Body of pancreas (tissue), 4 donors: ENCODE measurements around the gene HDHD2. TPM values are rescaled to one million over a fixed set of nuclear protein-coding genes. Genes with fewer than 3 reads are reported as not detected.
"Not testable (repeated sequence)": the region's sequence is repeated elsewhere in the genome, so short reads cannot be mapped to it uniquely, and the experiment has no call there.

Source experiments
- ATAC-seq: fragments of 150-250 bp; one replicate; pipeline ENCODE4 v1.9.1; 2016
- DNase-seq, 4 donors: peaks; one replicate each; pipeline ENCODE4 v3.0.0-alpha.2; 2019
- H3K27ac ChIP-seq, 4 donors: fragments of 200-600 bp; sonication (generic); 1 replicate in 3 of 4; 2 replicates in 1 of 4; pipeline versions ENCODE4 v1.5.1 to v1.6.1; 2016 to 2019; ENCODE audit warnings: mild to moderate bottlenecking in 1 of 4, mixed read lengths in 1 of 4, moderate library complexity in 1 of 4
- H3K27me3 ChIP-seq, 2 donors: fragments of 200-600 bp; sonication (generic); one replicate each; pipeline ENCODE4 v1.6.0; 2016; ENCODE audit warnings: mild to moderate bottlenecking in 1 of 2
- H3K36me3 ChIP-seq, 2 donors: fragments of 200-600 bp; sonication (generic); replicated peaks in 1 of 2; 2 replicates each; pipeline ENCODE4 v1.5.1; 2016; ENCODE audit warnings: low read depth in 2 of 2; ENCODE audit not compliant: insufficient read depth in 1 of 2
- H3K4me1 ChIP-seq: fragments of 200-600 bp; sonication (generic); one replicate; pipeline ENCODE4 v1.6.0; 2016
- H3K4me3 ChIP-seq, 2 donors: fragments of 200-600 bp; sonication (generic); 1 replicate in 1 of 2; 2 replicates in 1 of 2; pipeline ENCODE4 v1.5.1; 2016 to 2019
- H3K9me3 ChIP-seq, 3 donors: fragments of 200-600 bp; sonication (generic); 1 replicate in 2 of 3; 2 replicates in 1 of 3; pipeline ENCODE4 v1.5.1; 2016
- CTCF ChIP-seq, 7 experiments: fragments of 450-650 bp in 4 of 7; fragments of 200-600 bp in 3 of 7; sonication (generic) in 3 of 7; IDR thresholded peaks; one replicate each; pipeline ENCODE4 v1.5.1; 2016 to 2019; ENCODE audit warnings: antibody characterized with exemption in 7 of 7
- POLR2A ChIP-seq, 3 donors: fragments of 450-650 bp; IDR thresholded peaks; one replicate each; pipeline ENCODE4 v1.6.1; 2016; ENCODE audit warnings: antibody characterized with exemption in 3 of 3, mild to moderate bottlenecking in 2 of 3
- WGBS, 2 donors: methylation state at CpG; one replicate each; pipeline ENCODE4 v1.1.5; 2017; 5-methylcytosine and 5-hydroxymethylcytosine counted together
- intact Hi-C: fragments of 100-400 bp; cut with DNase I; formaldehyde crosslinking; loops from one replicate; pipeline ENCODE4 v1.15.1; 2023
- total RNA-seq, 2 donors: library from RNA; depleted of rRNA; stranded (reverse); fragments of >200 nt; gene quantifications; one replicate each; pipeline ENCODE4 v1.1.0, GENCODE V29; 2016

HDHD2 gene
- total RNA-seq, 2 donors from 2014 or later: 22.8 to 24.1 TPM

GRCh38 chr18:47163241-47163640 is 12.9 kb upstream of the HDHD2 start:
- no peaks in the 10 kb centered on the region for H3K9me3 ChIP-seq
- no peak overlapping the region for H3K4me3 ChIP-seq
- intact Hi-C loops: no loop called here
- no peaks in the 10 kb centered on the region for H3K27me3 ChIP-seq
- DNase-seq: no peak
- peaks cover 8% of the 10 kb centered on the region for H3K4me1 ChIP-seq
- ATAC-seq: no peak
- no peaks in the 10 kb centered on the region for H3K36me3 ChIP-seq
- TF ChIP-seq CTCF (IDR thresholded peaks at IDR 0.05): no peak
- no peak for TF ChIP-seq POLR2A (IDR thresholded peaks at IDR 0.05)
- 65 to 80% methylated on average over 5 of the region's 5 CpGs for WGBS, 2 donors
- H3K27ac ChIP-seq: no peak overlapping the region

DNA sequence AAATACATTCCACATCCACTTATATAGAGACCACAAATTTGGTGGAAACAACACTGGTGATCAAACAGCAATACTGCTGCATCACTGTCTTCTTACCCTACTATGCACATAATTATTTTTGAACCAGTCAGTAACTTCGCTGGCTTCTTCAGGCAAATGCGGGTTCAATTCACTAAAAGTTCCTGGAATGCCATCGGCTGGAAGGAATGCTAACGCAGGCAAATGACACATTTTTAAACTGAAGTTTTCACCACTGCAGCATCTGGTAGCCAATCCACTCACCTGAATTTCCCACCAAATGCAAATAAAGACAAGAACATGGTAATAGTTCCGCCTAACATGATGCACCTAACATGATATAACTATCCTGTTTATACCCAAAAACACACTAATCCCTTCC is 10.0 kb upstream of the HDHD2 start:
- H3K27me3 ChIP-seq: no peaks in the 10 kb centered on the region
- DNase-seq (no peak), ATAC-seq (no peak)
- no peaks in the 10 kb centered on the region for H3K36me3 ChIP-seq
- no peak overlapping the region for H3K4me3 ChIP-seq
- intact Hi-C loops: no loop called here
- peaks cover 5% of the 10 kb centered on the region for H3K4me1 ChIP-seq
- TF ChIP-seq CTCF (IDR thresholded peaks at IDR 0.05): no peak
- TF ChIP-seq POLR2A (IDR thresholded peaks at IDR 0.05): no peak
- H3K27ac ChIP-seq: no peak overlapping the region
- WGBS, 2 donors: 94 to 96% methylated on average over 5 of the region's 5 CpGs
- H3K9me3 ChIP-seq: no peaks in the 10 kb centered on the region

- H3K27ac ChIP-seq, H3K4me1 ChIP-seq, H3K27me3 ChIP-seq, ATAC-seq, H3K4me3 ChIP-seq, intact Hi-C loops, H3K36me3 ChIP-seq, DNase-seq, H3K9me3 ChIP-seq: not testable (repeated sequence)
- WGBS, 2 donors: 92 to 95% methylated on average over 16 of the region's 16 CpGs
These were observed 8.1 kb upstream of the HDHD2 start for GRCh38 chr18:47158404-47158803.

GRCh38 chr18:47151439-47151838 is 1.1 kb upstream of the HDHD2 start:
- ATAC-seq (no peak), DNase-seq (no peak)
- Histone ChIP-seq H3K27ac (peak overlapping the region in 3 of 4 donors; percentile 70 to 89 (median 87)), H3K4me1 (peaks cover 28% of the 10 kb centered on the region), H3K36me3 (peaks cover 0 to 1% of the 10 kb centered on the region in 2 donors), H3K27me3 (no peaks in the 10 kb centered on the region), H3K9me3 (no peaks in the 10 kb centered on the region), H3K4me3 (no peak overlapping the region)
- intact Hi-C loops: no loop called here
- TF ChIP-seq CTCF (IDR thresholded peaks at IDR 0.05) (no peak), POLR2A (IDR thresholded peaks at IDR 0.05) (no peak)

DNA sequence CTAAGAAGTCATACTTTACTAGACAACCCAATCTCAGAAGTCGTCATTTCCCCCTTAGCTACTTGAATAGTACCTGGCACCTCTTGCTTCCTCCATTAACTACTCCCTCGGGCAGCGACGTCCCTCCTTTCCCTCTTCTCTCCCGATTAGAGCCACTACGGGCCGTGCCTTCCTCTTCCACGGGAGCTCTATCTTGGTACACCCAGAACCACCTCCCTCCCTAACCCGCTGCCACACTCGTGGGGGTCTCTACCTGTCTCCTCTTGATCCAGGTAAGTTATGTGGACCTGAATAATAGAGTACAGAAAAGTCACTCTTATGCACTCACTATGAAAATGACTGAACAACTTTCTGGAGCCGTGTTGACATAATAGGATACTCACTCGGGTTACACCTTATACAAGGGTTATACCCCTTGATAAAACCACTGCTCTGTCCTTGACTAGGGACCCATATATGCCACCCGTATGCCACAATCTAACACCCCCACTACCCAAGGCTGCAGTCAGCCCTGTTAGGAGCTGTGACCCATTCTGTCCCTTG is 595 bp upstream of the HDHD2 start:
- peak; percentile 34 for ATAC-seq
- H3K36me3 ChIP-seq: peaks cover 0 to 1% of the 10 kb centered on the region in 2 donors
- peak in 3 of 4 donors; percentile 18 to 23 (median 19) for DNase-seq
- peak overlapping the region; percentile 70 to 89 (median 86) for H3K27ac ChIP-seq
- TF ChIP-seq POLR2A (IDR thresholded peaks at IDR 0.05) (no peak), CTCF (IDR thresholded peaks at IDR 0.05) (no peak)
- H3K4me1 ChIP-seq: peaks cover 28% of the 10 kb centered on the region
- intact Hi-C loops: no loop called here
- peak overlapping the region; percentile 23 to 81 for H3K4me3 ChIP-seq
- H3K27me3 ChIP-seq: no peaks in the 10 kb centered on the region
- 2 to 3% methylated on average over 13 of the region's 13 CpGs for WGBS, 2 donors
- H3K9me3 ChIP-seq: no peaks in the 10 kb centered on the region
